GM10248 (cell line): ENCODE results near the gene CASP5.

Source experiments
- CTCF ChIA-PET: fragments of 300-600 bp; sonication (Branson Sonifier 250); formaldehyde crosslinking; extraction: SDS; loops from one replicate; lab custom pipeline; 2021; ENCODE audit warnings: antibody characterized with exemption; lab: Yijun Ruan, JAX
- POLR2A ChIA-PET: fragments of 350-650 bp; sonication (Branson Sonifier 250); formaldehyde crosslinking; extraction: SDS; loops from one replicate; lab custom pipeline; 2020; ENCODE audit warnings: antibody characterized with exemption; lab: Yijun Ruan, JAX
- DNase-seq: peaks from one replicate; pipeline ENCODE4 v3.0.0; 2012; ENCODE audit errors: extremely low spot score
- CTCF ChIP-seq: IDR thresholded peaks from 2 replicates; pipeline ENCODE4 v1.5.1; 2012; ENCODE audit warnings: mild to moderate bottlenecking, low read depth; ENCODE audit errors: extremely low read depth, missing control alignments, control extremely low read depth

Gene CASP5

DNA sequence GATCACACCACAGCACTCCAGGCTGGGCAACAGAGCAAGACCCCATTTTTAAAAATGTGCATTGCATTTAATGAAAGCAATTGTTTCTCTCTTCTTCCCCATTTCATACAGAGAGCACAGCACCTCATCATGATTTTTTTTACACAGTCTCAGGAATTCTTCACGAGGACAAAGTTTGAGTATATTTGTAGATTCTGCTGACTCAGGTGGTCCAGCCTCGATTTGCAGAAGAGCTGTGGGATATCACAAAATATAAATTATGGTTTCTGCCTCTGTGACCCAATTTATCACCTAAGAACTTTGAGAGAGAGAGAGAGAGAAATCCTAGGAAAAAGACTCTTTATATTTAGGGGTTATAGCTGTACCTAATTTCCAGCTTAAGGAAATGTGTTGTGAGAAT is 19.8 kb downstream of the CASP5 start:
- CTCF ChIA-PET = interaction anchor here (3.5 kb wide), 1 partner anchor 33 kb away, joined by 12 read pairs; the partner anchor contains the start of gene CASP4
- POLR2A ChIA-PET = interaction anchor here (0.7 kb wide), 1 partner anchor 559 kb away, joined by 3 read pairs; no protein-coding TSS in a partner anchor
- DNase-seq = no peak
- TF ChIP-seq CTCF = no peak

GRCh38 chr11:105000797-105001196 is 22.2 kb downstream of the CASP5 start:
- TF ChIP-seq CTCF = peak; percentile 81
- CTCF ChIA-PET = interaction anchor here (0.6 to 3.5 kb wide), 11 partner anchors 8 to 387 kb away, joined by 3 to 12 read pairs (median 3); partner anchors contain the start of genes CASP1 and CASP4
- peak; percentile 38 for DNase-seq
- POLR2A ChIA-PET = no interaction called here

DNA sequence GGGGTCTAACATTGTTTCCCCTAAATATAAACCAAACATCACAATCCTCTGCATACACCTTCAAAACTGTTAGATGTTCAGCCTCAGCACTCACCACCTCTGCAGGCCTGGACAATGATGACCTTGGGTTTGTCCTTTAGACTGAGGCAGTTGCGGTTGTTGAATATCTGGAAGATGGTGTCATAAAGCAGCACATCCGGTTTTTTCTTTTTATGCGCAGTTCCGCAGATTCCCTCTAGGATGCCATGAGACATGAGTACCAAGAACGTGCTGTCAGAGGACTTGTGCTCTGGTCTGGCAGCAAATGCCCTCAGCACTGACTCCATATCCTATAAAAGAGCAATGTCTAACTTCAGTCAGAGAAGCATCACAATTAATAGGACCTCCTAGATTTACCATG is 22.8 kb downstream of the CASP5 start:
- ChIA-PET POLR2A (no interaction called here), CTCF (interaction anchor here (0.7 to 3.5 kb wide), 9 partner anchors 9 to 386 kb away, joined by 3 to 12 read pairs (median 3); partner anchors contain the start of gene CASP4)
- no peak for TF ChIP-seq CTCF
- DNase-seq = no peak

DNA sequence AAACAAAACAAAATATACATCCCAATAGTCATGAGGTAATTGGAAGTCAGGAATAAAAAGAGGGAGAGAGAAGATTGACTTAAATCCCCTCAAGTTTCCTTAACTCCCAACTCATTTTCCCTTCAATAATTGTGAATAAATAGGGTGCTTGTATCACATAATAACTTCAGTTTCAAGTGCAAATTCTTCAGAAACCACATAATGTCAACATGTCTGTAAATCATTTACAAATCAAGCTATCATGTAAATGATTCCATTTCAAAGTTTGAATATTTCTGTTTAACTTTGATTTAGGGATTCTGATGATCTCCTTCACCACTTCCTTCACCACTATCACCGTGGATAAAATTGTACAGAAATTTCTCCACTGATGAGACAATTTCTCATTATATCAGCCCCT is 23.2 kb downstream of the CASP5 start:
- POLR2A ChIA-PET = no interaction called here
- no peak for TF ChIP-seq CTCF
- DNase-seq = no peak
- CTCF ChIA-PET = no interaction called here

DNA sequence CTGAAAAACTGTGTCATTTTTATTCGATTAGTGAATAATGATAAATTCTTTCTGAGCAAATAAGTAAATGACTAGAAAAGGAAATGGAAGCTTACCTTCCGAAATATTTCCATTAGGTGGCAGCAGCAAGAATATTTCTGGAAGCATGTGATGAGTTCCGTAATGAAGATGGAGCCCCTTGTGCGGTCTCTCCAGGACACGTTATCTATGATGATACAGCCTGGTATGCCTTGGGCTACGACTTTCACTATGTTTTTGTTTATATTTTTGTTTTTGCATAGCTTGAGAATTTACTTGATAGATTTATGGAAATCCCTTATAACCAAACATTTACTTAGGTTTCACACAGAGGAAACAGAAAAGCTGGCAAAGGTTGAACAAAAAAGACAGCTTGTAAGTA is 25.7 kb downstream of the CASP5 start:
- ChIA-PET CTCF (interaction anchor here (1.0 kb wide), 2 partner anchors 28 to 46 kb away, joined by 3 to 4 read pairs; no protein-coding TSS in a partner anchor), POLR2A (no interaction called here)
- DNase-seq = no peak
- TF ChIP-seq CTCF = no peak

DNA sequence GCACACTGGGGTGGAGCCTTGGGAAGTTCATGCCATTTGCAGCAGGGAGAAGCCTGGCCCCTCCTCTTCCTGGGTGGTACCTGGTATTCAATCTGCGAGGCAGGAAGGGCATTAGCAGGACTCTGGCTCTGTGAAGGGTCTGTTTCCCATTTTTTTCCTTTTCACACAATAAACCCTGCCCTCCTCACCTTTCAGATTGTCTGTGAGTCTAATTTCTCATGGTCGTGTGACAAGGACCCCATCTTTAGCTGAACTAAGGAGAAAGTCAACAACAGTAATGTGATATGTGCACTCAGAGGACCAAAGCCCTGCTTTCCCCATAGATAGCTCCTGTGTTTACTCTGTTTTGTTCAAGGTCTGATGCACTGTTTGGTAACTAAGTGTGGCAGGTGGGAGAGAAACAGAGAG is 28.0 kb downstream of the CASP5 start:
- no peak for TF ChIP-seq CTCF
- no peak for DNase-seq
- CTCF ChIA-PET = interaction anchor here (1.1 kb wide), 1 partner anchor 11 kb away, joined by 4 read pairs; no protein-coding TSS in a partner anchor
- POLR2A ChIA-PET = no interaction called here

DNA sequence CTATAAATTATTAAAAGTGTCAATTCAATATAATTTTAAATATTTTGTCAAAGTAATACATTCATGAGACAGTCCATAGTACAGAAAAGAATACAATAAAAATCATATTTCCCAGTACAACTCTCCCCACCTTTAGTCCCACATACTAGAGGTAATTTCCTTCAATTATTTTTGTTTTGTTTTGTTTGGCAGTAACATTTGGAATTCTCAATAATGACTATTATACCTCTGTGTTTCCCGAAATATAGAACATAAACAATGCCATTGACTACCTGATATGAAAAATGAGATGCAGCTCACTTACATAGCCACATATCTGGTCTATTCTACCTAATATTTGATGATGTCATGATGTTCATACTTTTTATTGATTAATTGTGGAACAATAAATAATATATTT is 30.2 kb downstream of the CASP5 start:
- ChIA-PET CTCF (no interaction called here), POLR2A (no interaction called here)
- no peak for DNase-seq
- no peak for TF ChIP-seq CTCF
